Fibroblast of gingiva (primary cell): ENCODE results near the gene P2RX5.

Experiments used
- DNase-seq: peaks from one replicate; pipeline ENCODE4 v3.0.0-alpha.2; 2011; ENCODE audit warnings: low read depth

P2RX5 gene

GRCh38 chr17:3681057-3681456 is 14.9 kb downstream of the P2RX5 start:
- no peak for DNase-seq

GRCh38 chr17:3679531-3680126 is 16.3 kb downstream of the P2RX5 start:
- DNase-seq: no peak

- no peak for DNase-seq
Measured at GRCh38 chr17:3678821-3679530, 17.0 kb downstream of the P2RX5 start.

- DNase-seq: no peak
Measured at GRCh38 chr17:3678095-3678820, 17.7 kb downstream of the P2RX5 start.

- DNase-seq: no peak
Measured at GRCh38 chr17:3675886-3676285, 20.1 kb downstream of the P2RX5 start.

- no peak for DNase-seq
Measured at GRCh38 chr17:3672571-3672970, 23.4 kb downstream of the P2RX5 start.

- DNase-seq: no peak
Measured at GRCh38 chr17:3669548-3669947, 26.4 kb downstream of the P2RX5 start.

GRCh38 chr17:3669085-3669347 is 26.9 kb downstream of the P2RX5 start:
- DNase-seq: no peak

- peak; percentile 96 for DNase-seq
Measured at GRCh38 chr17:3668279-3669084, 27.5 kb downstream of the P2RX5 start, which contains the start of the genes EMC6 and TAX1BP3. TSS of gene EMC6 (plus strand) at chr17:3668812. CDS start at chr17:3669147, 335 bp downstream. TSS of gene TAX1BP3 (minus strand) at chr17:3668578. CDS start at chr17:3668526, 52 bp downstream.

- peak; percentile 94 for DNase-seq
Measured at GRCh38 chr17:3667366-3668278, 28.3 kb downstream of the P2RX5 start.

GRCh38 chr17:3666516-3666915 is 29.4 kb downstream of the P2RX5 start:
- DNase-seq: no peak

GRCh38 chr17:3665834-3666233 is 30.1 kb downstream of the P2RX5 start:
- no peak for DNase-seq

- DNase-seq: no peak
Measured at GRCh38 chr17:3663102-3664011, 32.6 kb downstream of the P2RX5 start.

- no peak for DNase-seq
Measured at GRCh38 chr17:3660311-3660891, 35.6 kb downstream of the P2RX5 start.

- peak; percentile 88 for DNase-seq
Measured at GRCh38 chr17:3659541-3660111, 36.3 kb downstream of the P2RX5 start.

- DNase-seq: no peak
Measured at GRCh38 chr17:3658784-3659449, 37.0 kb downstream of the P2RX5 start.

- no peak for DNase-seq
Measured at GRCh38 chr17:3657874-3658783, 37.8 kb downstream of the P2RX5 start.

- no peak for DNase-seq
Measured at GRCh38 chr17:3657588-3657869, 38.4 kb downstream of the P2RX5 start.
